Measurements from ENCODE around the gene MRGPRG. TPM values are rescaled to one million over a fixed set of nuclear protein-coding genes. Genes with fewer than 3 reads are reported as not detected.

Gene MRGPRG
- polyA plus RNA-seq, 1 donor (not counting 4 experiments of a cell fraction or from before 2014, with no cell fraction given), result not detected

DNA sequence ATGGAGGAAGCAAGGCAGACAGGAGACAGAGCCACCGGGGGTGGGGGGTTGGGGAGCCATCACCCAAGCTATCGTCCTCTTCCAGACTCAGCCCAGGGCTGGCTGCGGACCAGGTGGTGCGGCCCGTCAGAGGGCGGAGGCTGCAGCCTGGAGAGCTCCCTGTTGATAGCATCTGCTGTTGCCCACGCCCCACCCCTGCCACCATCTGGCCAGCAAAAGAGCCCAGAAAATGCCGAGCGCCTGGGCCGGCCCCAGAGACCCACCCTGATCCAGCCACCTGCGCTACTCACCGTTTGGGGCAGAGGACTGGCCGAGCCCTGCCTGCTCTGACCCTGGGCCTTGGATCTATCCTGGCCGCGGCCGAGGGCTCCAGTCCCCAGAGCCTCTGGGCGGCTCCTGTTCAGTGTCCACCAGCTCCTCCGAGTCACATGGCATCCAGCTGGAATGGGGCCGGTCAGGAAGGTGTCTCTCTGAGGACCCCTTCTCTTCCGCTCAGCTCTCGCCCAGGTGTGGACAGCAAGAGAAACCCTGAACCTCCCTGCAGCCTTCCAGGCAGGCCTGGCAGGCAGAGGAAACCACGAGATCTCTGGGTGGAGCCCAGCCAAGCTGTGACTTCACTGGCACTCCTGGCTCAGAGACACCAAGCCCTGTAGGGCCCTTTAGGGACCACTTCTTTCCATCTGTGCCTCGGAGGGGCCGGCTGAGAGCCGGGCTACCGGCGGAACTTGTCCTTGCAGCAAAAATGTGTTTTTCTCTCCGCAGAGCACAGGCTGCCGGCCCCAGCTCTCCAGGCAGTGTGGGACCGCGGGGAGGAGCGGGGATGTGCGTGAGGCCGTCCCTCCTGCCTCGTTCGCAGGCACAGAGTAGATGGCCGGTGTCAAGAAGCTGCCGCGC, 13.5 kb upstream of the MRGPRG start, which contains the start of gene MRGPRE:
Gene MRGPRE, minus strand, starts transcription at position 567 of the 894 bp plus-strand sequence. CDS start 3,618 bp downstream, outside the sequence.
- DNase-seq (ENCODE audit: low read depth, low spot score), result no peak
- H3K4me1 ChIP-seq (ENCODE audit: control insufficient read depth, extremely low read depth, insufficient read depth, low read length), result no peaks in the 10 kb centered on the region
- H3K9me1 ChIP-seq (ENCODE audit: control insufficient read depth, extremely low read depth, insufficient read depth, low read length), result no peaks in the 10 kb centered on the region
- TF ChIP-seq, protein P1, sequence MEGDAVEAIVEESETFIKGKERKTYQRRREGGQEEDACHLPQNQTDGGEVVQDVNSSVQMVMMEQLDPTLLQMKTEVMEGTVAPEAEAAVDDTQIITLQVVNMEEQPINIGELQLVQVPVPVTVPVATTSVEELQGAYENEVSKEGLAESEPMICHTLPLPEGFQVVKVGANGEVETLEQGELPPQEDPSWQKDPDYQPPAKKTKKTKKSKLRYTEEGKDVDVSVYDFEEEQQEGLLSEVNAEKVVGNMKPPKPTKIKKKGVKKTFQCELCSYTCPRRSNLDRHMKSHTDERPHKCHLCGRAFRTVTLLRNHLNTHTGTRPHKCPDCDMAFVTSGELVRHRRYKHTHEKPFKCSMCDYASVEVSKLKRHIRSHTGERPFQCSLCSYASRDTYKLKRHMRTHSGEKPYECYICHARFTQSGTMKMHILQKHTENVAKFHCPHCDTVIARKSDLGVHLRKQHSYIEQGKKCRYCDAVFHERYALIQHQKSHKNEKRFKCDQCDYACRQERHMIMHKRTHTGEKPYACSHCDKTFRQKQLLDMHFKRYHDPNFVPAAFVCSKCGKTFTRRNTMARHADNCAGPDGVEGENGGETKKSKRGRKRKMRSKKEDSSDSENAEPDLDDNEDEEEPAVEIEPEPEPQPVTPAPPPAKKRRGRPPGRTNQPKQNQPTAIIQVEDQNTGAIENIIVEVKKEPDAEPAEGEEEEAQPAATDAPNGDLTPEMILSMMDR (optimal IDR thresholded peaks at IDR 0.05 in 1 of 3, IDR thresholded peaks at IDR 0.05 in 1 of 3, conservative IDR thresholded peaks at IDR 0.05 in 1 of 3; ENCODE audit: extremely low read depth in 1 of 3, insufficient read depth in 2 of 3, low read length in 3 of 3), result no peak
- TF ChIP-seq EZH2 (IDR thresholded peaks at IDR 0.05; ENCODE audit: low read length), result no peak
- no peaks in the 10 kb centered on the region for H4K20me1 ChIP-seq (ENCODE audit: control insufficient read depth, extremely low read depth, insufficient read depth, low read length)
- H3K4me3 ChIP-seq (ENCODE audit: control insufficient read depth in 2 of 3, extremely low read depth in 1 of 3, insufficient read depth in 2 of 3, low read depth in 1 of 3, low read length in 3 of 3), result no peak within 1 kb of the TSS
- peaks cover 28% of the 10 kb centered on the region for H3K27me3 ChIP-seq (ENCODE audit: control insufficient read depth, extremely low read depth, insufficient read depth, low read length)
- H3K4me2 ChIP-seq (ENCODE audit: control insufficient read depth, extremely low read depth, insufficient read depth, low read depth, low read length), result no peak within 1 kb of the TSS
- no peak within 1 kb of the TSS for H2AFZ ChIP-seq (ENCODE audit: control insufficient read depth, low read length)
- H3K36me3 ChIP-seq (ENCODE audit: control insufficient read depth in 2 of 2, extremely low read depth in 1 of 2, insufficient read depth in 2 of 2, low read length in 2 of 2), result no peaks in the 10 kb centered on the region
- H3K9me3 ChIP-seq (ENCODE audit: control insufficient read depth, low read depth, low read length), result no peaks in the 10 kb centered on the region
- FAIRE-seq, result no peak
- dilution Hi-C loops (cut with MboI; ENCODE audit: extremely low pct_ligation_motif_present, low sequenced_read_pairs), result no loop called here
- no peak within 1 kb of the TSS for H3K27ac ChIP-seq (ENCODE audit: control insufficient read depth, insufficient read depth, low read length)
- no peak within 1 kb of the TSS for H3K9ac ChIP-seq (ENCODE audit: control insufficient read depth, extremely low read depth, insufficient read depth, low read length)
- H3K79me2 ChIP-seq (ENCODE audit: control insufficient read depth, insufficient read depth, low read length), result no peaks in the 10 kb centered on the region

DNA sequence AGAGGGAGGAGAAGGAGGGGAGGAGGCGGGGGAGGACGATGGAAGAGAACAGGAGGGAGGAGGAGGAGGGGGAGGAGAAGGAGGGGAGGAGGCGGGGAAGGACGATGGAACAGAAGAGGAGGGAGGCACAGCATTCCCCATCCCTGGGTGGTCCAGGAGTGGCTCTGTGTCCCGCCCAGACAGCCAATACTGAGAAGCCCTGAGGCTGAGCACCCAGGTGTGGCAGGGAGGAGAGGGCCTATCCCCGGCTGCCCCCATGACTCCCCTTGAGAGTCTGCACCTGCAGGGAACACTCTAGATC, 12.9 kb upstream of the MRGPRG start:
- DNase-seq (ENCODE audit: low read depth, low spot score), result no peak
- Histone ChIP-seq H4K20me1 (ENCODE audit: control insufficient read depth, extremely low read depth, insufficient read depth, low read length) (no peaks in the 10 kb centered on the region), H3K4me1 (ENCODE audit: control insufficient read depth, extremely low read depth, insufficient read depth, low read length) (no peaks in the 10 kb centered on the region), H3K4me2 (ENCODE audit: control insufficient read depth, extremely low read depth, insufficient read depth, low read depth, low read length) (no peak overlapping the region), H3K79me2 (ENCODE audit: control insufficient read depth, insufficient read depth, low read length) (no peaks in the 10 kb centered on the region), H2AFZ (ENCODE audit: control insufficient read depth, low read length) (no peak overlapping the region), H3K27me3 (ENCODE audit: control insufficient read depth, extremely low read depth, insufficient read depth, low read length) (peaks cover 28% of the 10 kb centered on the region), H3K36me3 (ENCODE audit: control insufficient read depth in 2 of 2, extremely low read depth in 1 of 2, insufficient read depth in 2 of 2, low read length in 2 of 2) (no peaks in the 10 kb centered on the region), H3K9me3 (ENCODE audit: control insufficient read depth, low read depth, low read length) (no peaks in the 10 kb centered on the region), H3K9me1 (ENCODE audit: control insufficient read depth, extremely low read depth, insufficient read depth, low read length) (no peaks in the 10 kb centered on the region), H3K27ac (ENCODE audit: control insufficient read depth, insufficient read depth, low read length) (no peak overlapping the region), H3K4me3 (ENCODE audit: control insufficient read depth in 2 of 3, extremely low read depth in 1 of 3, insufficient read depth in 2 of 3, low read depth in 1 of 3, low read length in 3 of 3) (no peak overlapping the region), H3K9ac (ENCODE audit: control insufficient read depth, extremely low read depth, insufficient read depth, low read length) (no peak overlapping the region)
- no peak for FAIRE-seq
- TF ChIP-seq, protein P1 (optimal IDR thresholded peaks at IDR 0.05 in 1 of 3, IDR thresholded peaks at IDR 0.05 in 1 of 3, conservative IDR thresholded peaks at IDR 0.05 in 1 of 3; ENCODE audit: extremely low read depth in 1 of 3, insufficient read depth in 2 of 3, low read length in 3 of 3), result no peak
- no peak for TF ChIP-seq EZH2 (IDR thresholded peaks at IDR 0.05; ENCODE audit: low read length)
- dilution Hi-C loops (cut with MboI; ENCODE audit: extremely low pct_ligation_motif_present, low sequenced_read_pairs), result no loop called here

All from keratinocyte (primary cell).